A549 (cell line): ENCODE measurements around the gene PIAS4. TPM values are rescaled to one million over a fixed set of nuclear protein-coding genes. Genes with fewer than 3 reads are reported as not detected.

ENCODE experiments used
- ATAC-seq, 2 experiments: fragments of 200-7000 bp in 1 of 2; fragments of >200 bp in 1 of 2; cut with Nextera tagmentation in 1 of 2; cut with Tn5 transposase in 1 of 2; 3 replicates each; pipeline versions ENCODE4 v1.8.0 to v1.9.1; 2018 to 2020; ENCODE audit warnings: mild to moderate bottlenecking in 1 of 2, moderate library complexity in 1 of 2
- CTCF ChIA-PET: fragments of 300-600 bp; sonication (Branson Sonifier 250); formaldehyde crosslinking; extraction: SDS; loops from one replicate; lab custom pipeline; 2021; ENCODE audit warnings: antibody characterized with exemption, inconsistent platforms; lab: Yijun Ruan, JAX
- POLR2A ChIA-PET: fragments of 350-600 bp; formaldehyde crosslinking; extraction: SDS; loops from one replicate; lab custom pipeline; 2021; ENCODE audit warnings: antibody characterized with exemption, inconsistent platforms; lab: Yijun Ruan, JAX
- DNase-seq, 2 experiments: peaks; one replicate each; pipeline versions ENCODE4 v3.0.0 to v3.0.0-alpha.2; 2011 to 2016; ENCODE audit warnings: low read depth in 1 of 2, low spot score in 1 of 2
- FAIRE-seq: peaks from 2 replicates; lab custom pipeline; 2011; peaks lifted over from hg19 to GRCh38; lab: Jason Lieb, UNC
- H3K27ac ChIP-seq, 2 experiments: fragments of >200 bp; sonication (Bioruptor Twin); formaldehyde crosslinking; 3 replicates each; pipeline ENCODE4 v1.5.1; 2016 to 2017
- H3K4me1 ChIP-seq: fragments of >200 bp; sonication (Bioruptor Twin); formaldehyde crosslinking; 3 replicates; pipeline ENCODE4 v1.6.1; 2016
- H3K4me2 ChIP-seq: fragments of >200 bp; sonication (Bioruptor Twin); formaldehyde crosslinking; 3 replicates; pipeline ENCODE4 v1.6.1; 2016
- H3K4me3 ChIP-seq: fragments of >200 bp; sonication (Bioruptor Twin); formaldehyde crosslinking; 3 replicates; pipeline ENCODE4 v1.5.1; 2016
- H3K9me3 ChIP-seq: fragments of >200 bp; sonication (Bioruptor Twin); formaldehyde crosslinking; 3 replicates; pipeline ENCODE4 v1.6.1; 2016
- BHLHE40 ChIP-seq: IDR thresholded peaks from 2 replicates; pipeline ENCODE4 v1.6.1; 2012; ENCODE audit warnings: low read depth, low read length, inconsistent platforms
- JUNB ChIP-seq: fragments of >200 bp; sonication (Bioruptor Twin); formaldehyde crosslinking; IDR thresholded peaks from 2 replicates; pipeline ENCODE4 v1.6.1; 2016
- KDM1A ChIP-seq: fragments of 200-600 bp; sonication (generic); IDR thresholded peaks from 2 replicates; pipeline ENCODE4 v1.6.1; 2016; ENCODE audit warnings: low read depth, mild to moderate bottlenecking
- MAFK ChIP-seq: fragments of 450-650 bp; IDR thresholded peaks from 2 replicates; pipeline ENCODE4 v1.6.1; 2014; ENCODE audit not compliant: partially characterized antibody
- MAZ ChIP-seq: fragments of 150-350 bp; IDR thresholded peaks from 2 replicates; pipeline ENCODE4 v1.6.1; 2014; ENCODE audit warnings: antibody characterized with exemption, low read depth, low read length, borderline replicate concordance
- NR3C1 ChIP-seq: fragments of >200 bp; sonication (Bioruptor Twin); formaldehyde crosslinking; IDR thresholded peaks from 3 replicates; pipeline ENCODE4 v1.6.1; 2017
- PHF8 ChIP-seq: fragments of 200-600 bp; sonication (generic); IDR thresholded peaks from 2 replicates; pipeline ENCODE4 v1.6.1; 2016; ENCODE audit warnings: low read depth, mild to moderate bottlenecking, antibody characterized with exemption, moderate library complexity, borderline replicate concordance
- POLR2AphosphoS2 ChIP-seq: conservative IDR thresholded peaks from 2 replicates; pipeline ENCODE4 v1.6.1; 2012; ENCODE audit warnings: low read length, improper control_type of control experiment, inconsistent platforms
- RCOR1 ChIP-seq: fragments of 150-350 bp; IDR thresholded peaks from 2 replicates; pipeline ENCODE4 v1.6.1; 2014; ENCODE audit warnings: antibody characterized with exemption, low read length, low read depth
- RFX5 ChIP-seq: fragments of 450-650 bp; IDR thresholded peaks from 2 replicates; pipeline ENCODE4 v1.7.1; 2014; ENCODE audit warnings: antibody characterized with exemption, mild to moderate bottlenecking, moderate library complexity
- ZFP36 ChIP-seq: fragments of 450-650 bp; IDR thresholded peaks from 2 replicates; pipeline ENCODE4 v1.6.1; 2014; ENCODE audit warnings: borderline replicate concordance; ENCODE audit not compliant: partially characterized antibody
- WGBS: methylation state at CpG from one replicate; pipeline ENCODE4 v1.1.6; 2017; ENCODE audit errors: missing lambda C conversion rate; 5-methylcytosine and 5-hydroxymethylcytosine counted together
- polyA plus RNA-seq, 4 experiments: library from polyadenylated mRNA; depleted of rRNA in 3 of 4; stranded (reverse); fragments of >200 nt; fragmentation: RNase III in 1 of 4; extraction: RNeasy Plus Mini Kit Qiagen cat#74134 plus additional on column Dnase treatment in 1 of 4; gene quantifications; 2 replicates in 3 of 4; 3 replicates in 1 of 4; pipeline ENCODE4 v1.2.3, GENCODE V29; 2011 to 2017
- TF ChIP-seq, protein P1 (sequence below): IDR thresholded peaks from 2 replicates; pipeline ENCODE4 v1.6.1; 2012
- TF ChIP-seq, protein P2 (sequence below): fragments of >200 bp; sonication (Bioruptor Twin); formaldehyde crosslinking; IDR thresholded peaks from 3 replicates; pipeline ENCODE4 v1.6.1; 2016
- TF ChIP-seq, protein P3 (sequence below): fragments of 250-450 bp; sonication (Bioruptor Pico); IDR thresholded peaks from 2 replicates; pipeline ENCODE4 v1.5.0; 2021; ENCODE audit warnings: mild to moderate bottlenecking, moderate library complexity, borderline replicate concordance

PIAS4 gene
- polyA plus RNA-seq, 2 of the 4 experiments (the other 2 are of a cell fraction) = 5.2 to 12.8 TPM

DNA sequence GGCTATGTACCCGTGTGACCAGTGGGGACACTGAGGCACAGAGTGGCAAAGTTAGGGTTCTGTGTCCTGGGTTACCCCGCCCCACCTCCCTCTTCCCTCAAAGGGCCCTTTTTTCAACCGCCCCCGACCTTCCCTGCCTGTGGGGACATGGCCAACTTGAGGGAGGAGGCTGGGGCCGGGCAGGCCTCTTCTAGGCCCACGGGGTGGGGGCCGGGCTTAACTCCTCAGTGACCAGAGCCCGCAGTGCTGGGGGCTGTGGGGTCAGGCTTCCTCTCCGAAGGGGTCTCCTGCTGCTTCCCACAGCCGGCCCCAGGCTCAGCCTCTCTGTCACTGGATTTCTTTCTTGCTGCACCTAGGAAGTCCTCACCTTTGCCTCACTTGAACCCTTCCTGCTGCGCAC is 23.9 kb downstream of the PIAS4 start:
- CTCF ChIA-PET = no interaction called here

DNA sequence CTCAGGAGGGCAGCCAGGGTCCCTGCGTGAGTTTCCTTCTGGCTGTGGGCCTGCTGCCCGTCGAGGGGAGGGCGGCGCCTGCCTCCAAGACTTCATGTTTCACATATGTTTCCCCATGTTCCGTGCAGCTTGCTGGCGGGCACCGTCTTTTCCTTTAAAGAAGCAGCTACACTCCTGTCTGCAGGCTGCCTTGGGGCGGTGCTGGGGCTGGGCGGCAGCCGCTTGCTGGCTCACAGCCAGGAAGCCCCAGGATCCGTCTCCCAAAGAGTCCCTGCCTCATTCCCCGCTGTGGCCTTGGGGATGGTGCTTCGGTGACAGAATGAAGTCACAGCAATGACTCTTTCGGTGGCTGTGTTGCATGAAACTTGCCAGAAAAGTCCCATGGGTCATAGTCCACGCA is 24.9 kb downstream of the PIAS4 start:
- no peak for ATAC-seq
- no peaks in the 10 kb centered on the region for H3K9me3 ChIP-seq
- TF ChIP-seq RFX5 = no peak
- TF ChIP-seq JUNB = no peak
- TF ChIP-seq RCOR1 = no peak
- TF ChIP-seq MAFK = no peak
- TF ChIP-seq, protein P1, sequence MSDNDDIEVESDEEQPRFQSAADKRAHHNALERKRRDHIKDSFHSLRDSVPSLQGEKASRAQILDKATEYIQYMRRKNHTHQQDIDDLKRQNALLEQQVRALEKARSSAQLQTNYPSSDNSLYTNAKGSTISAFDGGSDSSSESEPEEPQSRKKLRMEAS = no peak
- TF ChIP-seq, protein P2, sequence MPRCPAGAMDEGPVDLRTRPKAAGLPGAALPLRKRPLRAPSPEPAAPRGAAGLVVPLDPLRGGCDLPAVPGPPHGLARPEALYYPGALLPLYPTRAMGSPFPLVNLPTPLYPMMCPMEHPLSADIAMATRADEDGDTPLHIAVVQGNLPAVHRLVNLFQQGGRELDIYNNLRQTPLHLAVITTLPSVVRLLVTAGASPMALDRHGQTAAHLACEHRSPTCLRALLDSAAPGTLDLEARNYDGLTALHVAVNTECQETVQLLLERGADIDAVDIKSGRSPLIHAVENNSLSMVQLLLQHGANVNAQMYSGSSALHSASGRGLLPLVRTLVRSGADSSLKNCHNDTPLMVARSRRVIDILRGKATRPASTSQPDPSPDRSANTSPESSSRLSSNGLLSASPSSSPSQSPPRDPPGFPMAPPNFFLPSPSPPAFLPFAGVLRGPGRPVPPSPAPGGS = no peak
- TF ChIP-seq, all 56 proteins: peak for 0
- no peak overlapping the region for H3K4me2 ChIP-seq
- no peak overlapping the region for H3K27ac ChIP-seq
- DNase-seq (no peak), FAIRE-seq (no peak)
- no peaks in the 10 kb centered on the region for H3K4me1 ChIP-seq
- WGBS = 65% methylated on average over 6 of the region's 16 CpGs
- H3K4me3 ChIP-seq = no peak overlapping the region
- ChIA-PET POLR2A (no interaction called here), CTCF (no interaction called here)

More for the DNA sequence above, 23.9 kb downstream of the PIAS4 start:
- no peaks in the 10 kb centered on the region for H3K4me1 ChIP-seq
- no peak for FAIRE-seq
- 93% methylated on average over 3 of the region's 11 CpGs for WGBS
- POLR2A ChIA-PET = no interaction called here
- H3K4me3 ChIP-seq = no peak overlapping the region
- no peak for ATAC-seq
- no peak for TF ChIP-seq POLR2AphosphoS2
- TF ChIP-seq, all 56 proteins: peak for 0
- DNase-seq = no peak
- Histone ChIP-seq H3K27ac (no peak overlapping the region), H3K9me3 (no peaks in the 10 kb centered on the region), H3K4me2 (no peak overlapping the region)

DNA sequence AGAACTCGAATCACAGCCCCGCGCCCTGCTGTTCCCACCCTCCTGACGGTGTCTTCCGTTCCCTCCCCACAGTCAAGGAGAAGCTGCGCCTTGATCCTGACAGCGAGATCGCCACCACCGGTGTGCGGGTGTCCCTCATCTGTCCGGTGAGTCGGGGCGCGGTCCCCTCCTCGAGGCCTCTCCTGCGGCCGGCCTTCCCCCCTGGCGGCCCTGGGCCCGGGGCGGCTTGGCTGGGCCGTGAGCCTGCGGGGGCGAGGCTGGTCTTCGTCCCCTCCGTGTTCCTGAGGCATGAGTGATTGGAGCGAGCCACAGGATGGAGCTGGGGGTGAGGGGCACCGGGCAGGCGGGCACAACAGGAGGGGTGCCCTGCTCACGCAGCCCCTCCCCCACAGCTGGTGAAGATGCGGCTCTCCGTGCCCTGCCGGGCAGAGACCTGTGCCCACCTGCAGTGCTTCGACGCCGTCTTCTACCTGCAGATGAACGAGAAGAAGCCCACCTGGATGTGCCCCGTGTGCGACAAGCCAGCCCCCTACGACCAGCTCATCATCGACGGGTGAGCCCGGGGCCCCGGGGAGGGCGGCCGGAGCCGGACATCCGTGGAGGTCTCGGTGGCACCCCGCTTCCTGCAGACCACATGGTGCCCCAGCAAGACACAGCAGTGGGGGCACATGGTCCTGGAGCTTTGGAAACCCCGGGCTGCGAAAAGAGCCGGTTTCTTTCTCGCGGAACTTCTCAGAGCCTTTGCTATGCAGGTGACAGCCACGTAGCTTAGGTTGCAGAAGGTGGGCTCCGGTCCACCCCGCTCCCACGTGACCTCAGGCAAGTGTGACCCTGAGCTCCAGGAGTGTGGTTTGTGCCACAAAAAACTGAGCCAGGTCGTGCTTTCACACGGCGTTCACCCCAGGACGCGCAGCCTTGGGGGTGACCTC is 25.8 kb downstream of the PIAS4 start:
- WGBS = 94% methylated on average over 41 of the region's 63 CpGs
- ChIA-PET CTCF (interaction anchor here (0.8 kb wide), 1 partner anchor 165 kb away, joined by 3 read pairs; no protein-coding TSS in a partner anchor), POLR2A (no interaction called here)
- DNase-seq (no peak), ATAC-seq (no peak), FAIRE-seq (no peak)
- no peak overlapping the region for H3K27ac ChIP-seq
- H3K4me2 ChIP-seq = no peak overlapping the region
- no peak overlapping the region for H3K4me3 ChIP-seq
- H3K9me3 ChIP-seq = no peaks in the 10 kb centered on the region
- no peak for TF ChIP-seq MAFK
- no peak for TF ChIP-seq RFX5
- no peak for TF ChIP-seq NR3C1
- TF ChIP-seq, protein P3, sequence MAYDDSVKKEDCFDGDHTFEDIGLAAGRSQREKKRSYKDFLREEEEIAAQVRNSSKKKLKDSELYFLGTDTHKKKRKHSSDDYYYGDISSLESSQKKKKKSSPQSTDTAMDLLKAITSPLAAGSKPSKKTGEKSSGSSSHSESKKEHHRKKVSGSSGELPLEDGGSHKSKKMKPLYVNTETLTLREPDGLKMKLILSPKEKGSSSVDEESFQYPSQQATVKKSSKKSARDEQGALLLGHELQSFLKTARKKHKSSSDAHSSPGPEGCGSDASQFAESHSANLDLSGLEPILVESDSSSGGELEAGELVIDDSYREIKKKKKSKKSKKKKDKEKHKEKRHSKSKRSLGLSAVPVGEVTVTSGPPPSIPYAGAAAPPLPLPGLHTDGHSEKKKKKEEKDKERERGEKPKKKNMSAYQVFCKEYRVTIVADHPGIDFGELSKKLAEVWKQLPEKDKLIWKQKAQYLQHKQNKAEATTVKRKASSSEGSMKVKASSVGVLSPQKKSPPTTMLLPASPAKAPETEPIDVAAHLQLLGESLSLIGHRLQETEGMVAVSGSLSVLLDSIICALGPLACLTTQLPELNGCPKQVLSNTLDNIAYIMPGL (CRISPR knock-in tag) = no peak
- TF ChIP-seq ZFP36 = no peak
- no peak for TF ChIP-seq BHLHE40
- TF ChIP-seq MAZ = no peak
- no peak for TF ChIP-seq PHF8
- no peak for TF ChIP-seq KDM1A
- H3K4me1 ChIP-seq = no peaks in the 10 kb centered on the region
